HG03521 (cell line): ENCODE measurements around the gene PSMB9.

ENCODE experiments used
- ATAC-seq: cut with Tn5 transposase; IDR thresholded peaks from one replicate; pipeline ENCODE4 v1.9.1; 2021; ENCODE audit warnings: mild to moderate bottlenecking, moderate library complexity; ENCODE audit not compliant: unreplicated experiment

Gene PSMB9

DNA sequence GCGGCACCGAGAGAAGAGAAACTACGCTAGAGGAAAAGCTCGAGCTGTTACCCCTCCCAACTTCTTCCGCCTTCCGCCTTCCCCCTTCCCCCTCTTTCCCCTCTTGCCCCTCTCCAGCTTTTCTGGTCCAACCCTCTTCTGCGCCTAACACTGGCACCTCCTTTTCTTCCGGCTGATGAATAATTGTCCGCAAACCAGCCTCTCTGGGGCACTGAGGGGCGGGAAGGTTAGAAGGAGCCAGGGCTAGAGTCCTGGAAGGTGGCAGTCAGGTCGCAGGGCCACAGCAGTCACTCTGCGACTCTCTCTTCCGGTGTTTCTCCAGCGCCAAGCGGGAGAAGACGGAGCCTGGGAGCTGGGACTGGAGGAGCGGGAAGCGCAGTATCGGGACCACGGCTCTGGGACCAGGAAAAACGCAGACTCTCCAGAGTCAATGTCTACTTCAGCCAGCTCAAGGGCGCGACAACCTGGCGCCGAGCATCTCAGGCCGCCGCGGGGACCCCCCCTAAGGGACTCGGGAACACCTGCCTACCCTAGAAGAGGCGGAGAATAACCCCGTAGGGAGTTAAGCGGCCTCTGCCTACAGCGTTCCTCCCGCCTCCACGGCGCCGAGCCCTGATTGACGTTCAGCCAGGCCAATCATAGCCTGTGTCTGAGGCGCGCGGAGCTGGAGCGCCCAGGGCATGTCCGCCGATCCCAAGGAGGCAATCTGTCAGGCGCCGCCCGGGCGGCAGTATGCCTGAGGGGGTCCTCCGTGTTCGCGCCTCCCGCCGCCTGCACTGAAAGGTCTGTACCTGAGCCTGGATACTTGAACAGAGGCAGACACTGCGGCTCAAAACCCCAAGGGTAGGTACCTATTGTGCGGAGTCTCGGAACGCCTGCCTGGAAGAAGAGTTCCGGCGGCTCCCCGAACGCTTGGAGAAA, 40.4 kb downstream of the PSMB9 start:
- ATAC-seq = peak; percentile 95

DNA sequence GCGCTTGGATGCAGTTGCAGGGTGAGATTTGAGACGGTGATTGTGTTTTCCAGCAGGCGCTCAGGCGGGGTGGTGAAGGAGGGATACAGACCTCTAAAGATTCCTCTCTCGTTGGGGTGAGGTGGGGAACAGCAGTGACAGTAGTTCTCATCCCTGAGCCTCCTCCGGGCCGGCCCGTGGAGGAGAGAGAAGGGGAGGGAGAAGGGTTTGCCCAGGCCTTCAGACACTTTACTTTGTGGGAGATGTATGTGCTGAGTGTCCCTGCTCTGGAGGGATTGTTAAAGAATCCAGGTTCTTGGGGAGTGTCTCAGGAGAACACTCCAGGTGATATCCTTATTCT, 41.0 kb downstream of the PSMB9 start:
- ATAC-seq = no peak

GRCh38 chr6:32903952-32904351, 50.0 kb downstream of the PSMB9 start:
- ATAC-seq = no peak

GRCh38 chr6:32905078-32905477, 51.1 kb downstream of the PSMB9 start:
- no peak for ATAC-seq

DNA sequence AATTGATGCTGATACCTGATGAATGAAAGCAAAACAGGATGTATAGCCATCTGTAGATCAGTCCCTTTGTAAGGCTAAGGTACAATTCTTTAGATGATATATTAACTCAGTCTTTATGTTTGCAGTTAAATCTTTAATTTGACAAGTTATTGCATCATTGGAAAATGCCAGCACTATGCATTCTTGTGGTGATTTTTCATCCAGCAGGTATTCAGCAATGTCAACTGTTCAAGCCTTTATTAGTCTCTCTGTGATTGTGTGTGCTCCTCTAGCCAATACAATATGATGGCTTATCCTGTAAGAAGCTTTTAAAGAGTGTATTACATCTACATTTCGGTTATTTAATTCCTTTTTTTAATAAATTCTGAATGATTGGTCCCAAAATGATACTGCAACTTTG, 52.5 kb downstream of the PSMB9 start:
- no peak for ATAC-seq

DNA sequence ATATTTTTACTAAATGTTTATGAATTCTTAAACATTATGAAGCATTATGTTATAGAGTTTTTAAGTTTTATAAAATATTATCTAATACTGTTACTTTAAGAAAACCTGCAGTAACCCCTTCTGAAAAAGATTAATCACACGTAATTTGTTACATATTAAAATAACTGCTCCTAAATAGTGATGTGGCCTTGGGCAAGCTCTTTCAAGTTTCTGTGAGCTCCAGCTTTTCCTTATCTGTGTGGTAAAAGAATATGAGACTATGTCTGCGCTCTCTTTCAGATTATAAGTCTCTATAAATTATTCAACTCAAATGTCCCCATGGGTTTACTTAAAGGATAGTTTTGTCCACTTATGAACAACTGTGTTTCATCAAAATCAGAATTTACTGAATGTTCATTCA, 54.9 kb downstream of the PSMB9 start:
- ATAC-seq = no peak
